Left kidney (tissue), 2 donors: ENCODE results near the gene TECPR2. TPM values are rescaled to one million over a fixed set of nuclear protein-coding genes. Genes with fewer than 3 reads are reported as not detected.

ENCODE experiments used
- DNase-seq: peaks from one replicate; pipeline ENCODE4 v3.0.0-alpha.2; 2013
- polyA plus RNA-seq: library from polyadenylated mRNA; unstranded; fragments of 120-200 nt; gene quantifications from one replicate; pipeline ENCODE4 v1.2.1, GENCODE V29; 2013; ENCODE audit not compliant: insufficient read length

The TECPR2 gene
- polyA plus RNA-seq, 1 donor: 15.9 TPM

DNA sequence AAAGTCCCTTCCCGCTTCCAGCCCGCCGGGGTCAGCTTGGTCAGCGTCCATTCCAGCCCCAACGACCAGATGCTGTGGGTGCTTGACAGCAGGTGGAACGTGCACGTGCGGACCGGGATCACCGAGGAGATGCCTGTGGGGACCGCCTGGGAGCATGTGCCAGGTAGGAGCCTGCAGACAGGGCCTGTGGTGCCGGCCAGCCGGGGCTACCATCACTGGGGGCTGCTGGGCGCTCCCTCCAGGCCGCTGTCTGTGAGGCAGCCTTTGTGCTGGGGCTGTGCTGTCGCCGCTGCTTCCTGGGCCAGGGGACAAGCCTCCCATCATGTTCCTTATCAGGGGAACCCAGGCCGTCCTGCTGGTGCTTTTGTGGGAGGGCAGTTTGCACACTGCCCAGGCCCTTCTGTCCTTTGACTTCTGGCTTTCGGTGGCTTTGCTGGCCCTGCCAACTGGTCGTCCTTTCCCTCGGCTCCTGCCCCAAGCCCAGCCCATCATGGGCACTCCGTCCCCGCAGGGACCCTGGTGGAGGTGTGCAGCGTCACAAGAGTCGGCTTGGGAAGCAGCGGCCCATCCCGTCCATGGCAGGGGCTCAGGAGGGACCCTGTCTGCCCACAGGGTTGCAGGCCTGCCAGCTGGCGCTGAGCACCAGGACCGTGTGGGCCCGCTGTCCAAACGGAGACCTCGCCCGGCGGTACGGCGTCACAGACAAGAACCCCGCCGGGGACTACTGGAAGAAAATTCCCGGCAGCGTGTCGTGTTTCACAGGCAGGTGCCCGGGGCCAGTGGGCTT lies 134.4 kb downstream of the TECPR2 start:
- no peak for DNase-seq

DNA sequence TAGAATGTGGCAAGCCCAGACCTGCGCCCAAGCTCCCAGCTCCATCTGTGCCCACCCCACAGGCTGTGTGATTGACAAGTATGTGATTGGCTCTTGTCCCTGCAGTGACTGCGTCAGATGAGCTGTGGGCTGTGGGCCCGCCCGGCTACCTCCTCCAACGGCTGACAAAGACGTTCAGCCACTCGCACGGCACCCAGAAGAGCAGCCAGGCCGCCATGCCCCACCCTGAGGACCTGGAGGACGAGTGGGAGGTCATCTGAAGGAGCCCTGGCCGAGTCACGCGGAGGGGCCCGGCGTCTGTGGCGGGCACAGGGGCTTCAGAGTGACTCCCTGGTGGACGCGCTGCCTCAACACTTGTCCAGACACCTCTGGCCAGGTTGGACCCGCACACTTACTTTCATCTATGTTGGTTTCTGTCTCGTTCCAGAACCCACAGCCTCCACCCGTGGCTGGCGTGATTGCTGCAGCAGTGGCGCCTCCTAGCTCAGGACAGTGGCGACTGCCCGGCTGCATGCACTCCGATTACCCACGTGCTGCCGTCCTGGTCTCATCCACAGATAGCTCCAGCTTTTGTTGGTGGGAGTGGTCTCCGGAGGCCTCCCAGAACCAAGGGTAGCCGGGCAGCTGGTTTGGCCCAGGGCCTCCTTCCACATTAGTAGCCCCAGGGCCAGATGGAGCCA lies 135.4 kb downstream of the TECPR2 start:
- no peak for DNase-seq

DNA sequence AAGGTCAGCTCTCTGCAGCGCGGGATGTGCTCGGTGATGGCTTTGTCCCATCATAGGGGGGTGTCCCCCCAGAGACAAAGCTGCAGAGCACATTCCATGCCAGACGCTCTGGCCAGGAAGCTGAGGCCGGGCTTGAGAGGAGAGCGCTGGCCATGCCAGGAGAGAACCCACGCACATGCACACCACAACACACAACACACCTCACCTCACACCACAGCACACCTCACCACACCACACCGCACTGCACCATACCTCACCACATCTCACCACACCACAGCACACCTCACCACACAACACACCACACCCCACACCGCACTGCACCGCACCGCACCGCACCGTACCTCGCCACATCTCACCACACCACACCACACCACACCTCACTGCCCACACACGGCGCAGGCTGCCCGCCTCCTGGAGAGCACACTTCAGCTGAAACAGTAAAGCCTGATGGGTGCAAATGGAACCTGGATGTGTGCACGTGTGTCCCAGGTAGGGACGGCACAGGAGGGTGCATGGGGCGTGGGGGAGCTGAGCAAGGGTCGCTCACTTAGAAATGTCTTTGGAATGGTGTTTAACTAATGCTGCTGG lies 136.0 kb downstream of the TECPR2 start:
- DNase-seq: no peak

DNA sequence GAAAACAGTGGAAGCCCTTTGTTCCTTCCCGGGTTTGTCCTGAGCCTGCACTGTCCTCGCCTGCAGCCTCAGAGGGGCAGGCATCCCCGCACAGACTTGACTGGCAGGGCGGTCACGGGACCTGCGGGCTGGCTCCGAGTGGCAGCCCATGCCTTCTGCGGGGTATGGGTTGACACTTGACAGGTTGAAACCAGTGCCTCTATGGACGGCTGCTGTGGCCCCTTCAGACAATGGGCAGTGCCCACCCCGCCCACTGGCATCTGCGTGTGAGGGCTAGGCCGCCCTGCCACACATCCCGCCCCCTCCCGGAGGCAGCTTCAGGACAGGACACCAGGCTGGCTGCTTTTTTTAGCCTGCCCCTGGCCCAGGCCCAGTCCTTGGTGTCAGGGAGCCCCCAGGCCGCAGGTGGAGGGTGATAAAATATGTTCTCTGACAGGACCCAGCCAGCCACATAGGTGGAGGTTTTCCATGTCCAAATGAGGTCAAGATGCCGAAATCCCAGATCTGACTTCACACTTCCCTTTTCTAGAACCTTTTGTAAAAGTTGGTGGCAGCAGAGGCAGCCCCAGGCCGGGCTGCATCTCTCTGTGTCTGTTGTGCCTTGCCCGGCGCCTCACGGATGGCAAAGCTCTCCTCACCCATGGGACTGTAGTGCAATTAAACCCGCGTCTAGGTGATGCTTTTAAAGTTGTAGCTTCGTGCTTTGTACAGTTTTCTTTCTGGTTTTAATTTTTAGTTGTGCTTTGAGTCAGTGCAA lies 136.8 kb downstream of the TECPR2 start:
- no peak for DNase-seq

DNA sequence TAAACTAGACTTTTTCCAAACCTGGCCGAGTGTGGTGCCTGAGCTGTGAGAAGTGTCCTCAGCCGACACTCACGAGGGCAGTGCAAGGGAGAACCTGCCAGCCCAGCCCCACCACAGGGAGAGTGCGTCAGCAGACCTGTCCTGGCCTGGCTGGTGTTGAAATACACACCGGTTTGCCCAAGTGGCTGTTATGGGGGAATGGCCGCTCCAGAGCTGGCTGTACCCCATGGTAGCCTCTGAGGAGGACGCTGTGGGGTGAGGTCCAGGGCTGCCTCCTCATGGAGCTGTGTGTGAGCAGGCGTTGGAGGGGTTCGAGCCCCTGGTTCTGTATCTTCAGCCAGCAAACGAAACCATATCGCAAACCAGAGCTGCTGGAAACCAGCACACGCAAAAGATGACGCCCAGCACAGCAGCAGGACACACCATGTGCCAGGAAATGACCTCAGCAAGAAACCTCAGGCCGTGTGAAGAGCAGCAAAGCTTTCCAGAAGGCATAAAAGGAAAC lies 137.5 kb downstream of the TECPR2 start:
- DNase-seq: no peak

DNA sequence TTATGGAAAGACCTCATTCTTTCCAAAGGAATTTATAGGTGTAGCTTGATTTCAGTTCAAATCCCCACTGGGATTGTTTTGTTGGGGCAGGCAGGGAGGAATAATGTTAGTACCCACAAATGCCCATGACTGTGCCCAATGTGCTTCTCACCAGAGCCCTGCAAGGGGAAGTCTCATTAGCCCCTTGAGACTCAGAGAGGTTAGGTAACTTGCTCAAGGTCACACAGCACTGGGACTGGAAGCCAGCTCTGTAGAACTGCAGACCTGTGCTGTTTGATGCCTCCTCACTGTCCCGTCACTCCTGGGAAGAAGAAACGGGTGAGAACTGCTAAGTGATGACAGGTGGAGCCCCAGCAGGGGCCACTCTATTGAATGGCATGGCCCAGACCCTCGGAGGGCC lies 138.0 kb downstream of the TECPR2 start:
- DNase-seq: no peak

DNA sequence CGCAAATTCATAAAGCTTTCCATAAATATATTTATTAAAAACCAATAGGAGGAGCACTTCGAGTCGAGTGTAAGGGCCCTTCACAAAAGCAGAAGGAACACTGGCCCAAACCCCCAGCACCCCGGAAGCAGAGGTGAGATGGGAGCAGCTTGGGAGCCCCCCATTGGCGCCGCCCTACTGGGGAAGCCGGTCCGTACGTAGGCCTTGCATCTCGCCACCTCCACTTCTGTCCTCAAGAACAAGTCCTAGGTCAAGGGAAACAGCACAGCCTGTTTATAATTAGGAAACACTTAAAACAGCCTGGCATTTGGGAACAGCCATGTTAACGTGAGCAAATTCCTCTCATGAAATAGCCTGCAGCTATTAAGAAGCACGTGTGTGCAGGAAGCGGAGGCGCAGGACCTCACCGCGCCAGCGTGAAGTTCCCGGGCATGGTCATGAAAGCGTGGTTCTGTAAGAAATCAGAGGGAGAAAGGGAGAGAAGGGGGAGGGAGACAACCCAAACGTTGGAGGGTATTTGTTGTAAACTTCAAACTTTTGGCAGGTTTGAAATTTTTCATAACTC lies 139.1 kb downstream of the TECPR2 start:
- DNase-seq: no peak

DNA sequence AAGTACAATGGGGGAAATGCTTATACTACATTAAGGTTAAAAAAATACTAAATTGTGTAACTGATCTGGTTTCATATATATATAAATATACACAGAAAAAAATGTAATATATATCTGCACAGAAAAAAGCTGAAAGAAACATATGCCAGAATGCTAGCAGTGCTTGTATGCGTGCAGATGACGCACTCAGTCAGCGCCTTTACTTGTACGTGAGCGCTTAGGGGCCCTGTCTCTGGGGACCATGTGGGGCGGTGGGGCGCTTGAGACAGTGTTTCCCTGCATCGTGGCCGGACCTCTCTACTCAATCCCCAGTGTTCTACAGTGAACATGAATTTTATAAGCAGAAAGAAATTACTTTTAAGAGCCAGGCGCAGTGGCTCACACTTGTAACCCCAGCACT lies 139.8 kb downstream of the TECPR2 start:
- no peak for DNase-seq

DNA sequence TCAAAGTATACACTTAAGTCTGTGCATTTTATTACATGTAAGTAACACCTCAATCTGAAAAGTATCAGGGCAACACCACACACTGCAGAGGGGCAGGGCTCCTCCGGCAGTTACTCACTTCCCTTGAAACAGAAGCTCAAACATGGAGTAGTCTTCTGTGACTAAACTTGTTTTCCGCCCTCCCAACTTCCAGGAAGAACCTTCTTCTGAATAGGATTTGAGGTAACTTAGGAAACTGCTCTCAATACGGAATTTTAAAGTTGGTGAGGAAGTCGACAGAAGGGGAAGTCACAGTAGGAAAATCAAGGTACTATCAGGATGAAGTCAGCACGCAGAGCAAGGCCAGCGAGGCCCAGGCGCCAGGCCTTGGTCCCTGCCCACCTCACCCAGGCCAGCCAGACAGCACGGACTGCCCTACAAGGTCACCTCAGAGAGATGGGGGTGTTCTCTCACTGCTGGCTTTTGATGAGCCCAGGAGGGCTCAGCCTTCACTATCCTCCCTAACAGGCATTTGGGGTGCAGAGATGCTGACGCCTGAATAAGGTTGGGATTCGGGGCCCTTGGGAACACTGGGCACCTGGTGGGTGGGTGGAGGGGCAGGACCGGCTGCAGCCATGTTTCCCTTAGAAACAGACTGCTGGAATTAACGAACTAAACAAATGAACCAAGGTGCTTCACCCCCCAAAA lies 141.0 kb downstream of the TECPR2 start:
- no peak for DNase-seq

DNA sequence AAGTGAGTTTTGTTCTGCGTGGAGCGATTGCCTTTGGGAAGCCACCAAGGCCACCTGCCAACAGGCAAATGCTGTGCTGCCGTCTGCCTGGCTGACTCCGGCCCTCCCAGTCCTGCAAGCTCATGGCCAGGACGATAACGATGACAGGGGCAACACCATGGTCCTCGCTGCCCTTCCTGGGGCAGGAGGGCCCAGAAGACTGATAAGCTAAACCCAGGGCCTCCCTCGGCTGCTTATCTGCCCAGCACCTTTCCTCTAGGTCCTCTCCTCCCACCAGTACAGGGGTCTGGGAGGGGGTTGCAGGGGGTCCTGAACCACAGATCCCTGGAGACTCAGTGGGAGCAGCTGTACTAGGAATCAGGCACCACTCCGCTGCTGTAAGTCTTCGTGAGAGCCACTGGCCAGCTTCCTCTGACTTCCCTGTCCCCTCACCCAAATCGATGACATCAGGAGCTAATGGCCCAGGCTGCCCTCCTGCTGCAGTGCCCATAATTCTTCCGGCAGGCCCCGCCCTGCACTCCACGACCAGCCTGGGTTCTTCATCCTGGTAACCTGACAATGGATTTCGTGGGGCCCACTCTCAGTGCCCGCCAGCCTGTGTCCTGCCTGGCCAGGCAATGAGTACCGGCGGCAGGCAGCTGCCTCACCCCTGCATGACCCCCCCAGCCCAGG lies 141.7 kb downstream of the TECPR2 start:
- DNase-seq: no peak

DNA sequence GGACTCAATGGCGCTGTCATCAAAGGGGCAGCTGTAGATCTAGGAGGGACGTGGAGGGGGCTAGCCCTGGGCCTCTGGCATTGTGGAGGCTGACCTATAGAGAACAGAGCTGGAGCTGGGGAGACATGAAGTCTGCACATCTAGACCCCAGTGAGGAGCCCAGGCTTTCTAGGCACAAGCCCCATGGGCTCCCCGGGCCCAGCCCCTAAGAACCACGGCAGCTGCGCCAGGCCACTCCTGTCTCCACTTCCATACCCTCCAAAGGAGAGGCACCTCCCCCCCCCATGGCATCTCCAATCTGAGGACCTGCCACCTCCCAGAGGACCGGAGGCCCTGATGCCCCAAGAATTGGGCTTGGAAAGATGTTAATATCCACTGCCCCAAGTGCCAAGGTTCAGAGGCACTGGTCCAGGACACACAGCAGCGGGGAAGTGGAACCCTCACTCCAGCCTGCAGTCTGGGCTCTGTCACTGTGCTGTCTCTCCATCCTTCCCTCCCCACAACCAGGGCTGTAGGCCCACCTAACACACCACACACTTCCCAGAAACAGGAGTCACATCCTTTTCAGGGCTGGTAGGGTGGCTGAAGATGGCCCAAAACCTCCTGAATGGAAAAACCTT lies 142.4 kb downstream of the TECPR2 start:
- no peak for DNase-seq

DNA sequence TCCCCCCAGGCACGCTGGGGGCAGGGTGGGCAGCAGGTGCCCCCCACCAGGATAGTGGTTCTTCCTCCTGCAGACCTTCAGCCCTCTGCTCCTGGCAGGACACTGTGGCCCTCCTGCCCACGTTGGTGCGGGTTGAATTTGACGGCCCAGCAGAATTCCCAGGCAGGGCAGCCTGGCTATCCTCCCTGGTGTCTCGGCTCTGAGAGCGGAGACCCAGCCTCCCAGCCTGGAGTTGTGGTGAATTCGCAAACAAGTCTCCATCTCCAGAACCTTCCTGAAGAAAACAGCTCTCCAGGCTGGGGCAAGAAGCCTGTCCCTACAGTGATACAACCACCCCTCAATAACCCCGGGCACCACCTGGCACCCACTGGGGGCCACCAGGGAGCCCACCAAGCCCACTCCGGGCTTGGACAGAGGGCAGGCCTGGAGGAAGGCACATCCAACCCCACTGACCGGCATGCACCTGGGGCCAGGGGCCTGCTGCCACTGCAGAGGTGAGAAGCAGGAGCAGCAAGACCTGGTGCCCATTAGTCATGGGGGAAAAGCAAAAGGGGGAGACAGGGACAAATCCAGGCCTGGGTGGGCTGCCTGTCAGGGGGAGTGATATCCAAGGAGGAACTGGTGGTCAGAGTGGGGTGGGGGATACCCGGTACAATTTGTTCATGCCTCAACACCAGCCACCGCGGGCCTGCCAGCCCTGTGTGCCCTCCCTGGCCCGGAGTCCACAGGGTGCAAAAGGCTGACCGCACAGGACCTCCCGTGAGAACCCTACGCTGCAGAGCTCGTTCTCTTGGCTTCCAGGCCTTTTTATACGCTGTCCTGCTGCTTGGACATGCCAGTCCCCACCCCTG lies 143.3 kb downstream of the TECPR2 start:
- DNase-seq: no peak

DNA sequence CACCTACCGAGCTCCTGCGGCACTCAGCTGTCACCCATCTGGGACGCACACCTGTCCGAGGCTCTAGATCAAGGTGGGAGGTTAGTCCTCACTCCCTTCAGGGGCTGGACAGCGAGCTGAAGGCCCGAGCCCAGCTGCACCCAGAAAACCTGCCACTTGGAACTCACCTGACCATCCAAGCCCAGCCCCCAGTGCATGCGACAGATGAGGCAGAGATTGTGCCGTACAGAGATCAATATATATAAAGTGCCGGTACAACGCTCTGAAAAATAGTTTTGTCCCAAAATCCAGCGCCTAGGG lies 143.8 kb downstream of the TECPR2 start:
- no peak for DNase-seq

DNA sequence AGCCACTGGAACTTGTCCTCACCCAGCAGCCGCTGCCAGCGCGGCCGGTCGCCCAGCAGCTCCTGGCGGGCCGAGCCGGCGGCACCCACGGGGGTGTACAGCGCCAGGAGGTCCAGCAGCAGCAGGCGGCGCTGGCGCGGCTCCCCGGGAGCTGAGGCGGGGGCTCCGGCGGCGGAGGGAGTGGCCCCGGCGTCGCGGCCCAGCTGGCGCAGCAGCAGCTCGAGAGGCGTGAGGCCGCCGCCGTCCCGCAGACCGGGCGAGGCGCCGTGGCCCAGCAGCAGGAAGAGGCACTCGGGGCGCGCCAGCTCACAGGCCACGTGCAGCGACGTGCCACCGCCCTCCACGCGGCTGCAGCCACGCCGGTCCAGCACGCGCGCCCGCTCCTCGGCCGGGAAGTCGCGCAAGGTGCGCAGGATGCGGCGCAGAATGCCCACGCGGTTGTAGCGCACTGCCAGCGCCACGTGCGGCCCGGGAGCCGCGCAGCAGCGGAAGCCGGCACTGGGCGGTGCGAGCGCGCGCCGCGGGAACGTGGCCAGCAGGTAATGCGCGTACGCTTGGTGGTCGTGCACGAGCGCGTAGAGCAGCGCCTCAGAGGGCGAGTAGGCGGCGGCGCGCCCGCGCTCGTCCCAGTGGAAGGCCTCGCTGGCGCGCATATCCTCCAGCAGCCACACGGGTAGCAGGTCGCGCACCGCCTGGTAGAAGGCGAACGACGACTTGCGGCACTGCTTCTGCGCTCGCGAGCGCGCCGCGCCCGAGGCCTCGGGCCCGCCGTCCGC lies 144.5 kb downstream of the TECPR2 start:
- DNase-seq: no peak

DNA sequence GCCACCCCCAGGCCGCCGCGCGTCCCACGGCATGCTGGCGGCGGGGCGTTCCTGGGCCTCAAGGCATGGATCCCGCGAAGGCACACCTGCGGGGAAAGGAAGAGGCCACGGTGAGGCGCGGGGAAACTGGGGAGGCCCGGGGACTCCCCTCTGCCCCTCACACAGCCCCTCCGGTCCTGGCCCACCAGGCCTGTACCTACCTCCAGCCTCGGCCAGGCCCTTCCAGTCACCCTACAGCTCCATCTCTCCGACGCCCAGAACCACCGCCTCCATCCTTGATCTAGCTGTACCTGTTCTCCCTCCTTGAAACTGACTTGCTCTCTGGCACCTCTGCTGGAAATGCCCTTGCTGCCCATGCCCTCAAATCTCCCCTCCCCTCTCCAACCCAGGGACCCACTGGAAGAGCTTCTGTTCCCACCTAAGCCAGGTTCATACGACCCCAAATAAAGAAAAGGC lies 145.1 kb downstream of the TECPR2 start:
- no peak for DNase-seq

DNA sequence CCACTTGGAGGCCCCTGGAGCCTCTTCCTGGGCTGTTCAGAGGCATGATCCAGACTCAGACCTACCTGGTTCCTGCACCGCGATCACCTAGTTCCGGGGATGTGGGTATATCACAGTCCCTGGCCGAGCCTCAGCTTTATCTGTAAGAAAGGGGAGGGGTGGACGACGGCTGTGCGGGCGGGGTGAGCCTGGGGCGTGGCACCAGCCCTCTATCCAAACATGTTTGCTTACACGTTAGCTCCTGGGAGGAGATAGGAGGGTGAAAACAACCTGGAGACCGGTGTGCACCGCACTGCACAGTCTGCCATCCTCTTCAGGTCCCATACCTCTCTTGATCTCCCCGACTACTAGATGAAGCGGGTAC lies 145.7 kb downstream of the TECPR2 start:
- DNase-seq: no peak

DNA sequence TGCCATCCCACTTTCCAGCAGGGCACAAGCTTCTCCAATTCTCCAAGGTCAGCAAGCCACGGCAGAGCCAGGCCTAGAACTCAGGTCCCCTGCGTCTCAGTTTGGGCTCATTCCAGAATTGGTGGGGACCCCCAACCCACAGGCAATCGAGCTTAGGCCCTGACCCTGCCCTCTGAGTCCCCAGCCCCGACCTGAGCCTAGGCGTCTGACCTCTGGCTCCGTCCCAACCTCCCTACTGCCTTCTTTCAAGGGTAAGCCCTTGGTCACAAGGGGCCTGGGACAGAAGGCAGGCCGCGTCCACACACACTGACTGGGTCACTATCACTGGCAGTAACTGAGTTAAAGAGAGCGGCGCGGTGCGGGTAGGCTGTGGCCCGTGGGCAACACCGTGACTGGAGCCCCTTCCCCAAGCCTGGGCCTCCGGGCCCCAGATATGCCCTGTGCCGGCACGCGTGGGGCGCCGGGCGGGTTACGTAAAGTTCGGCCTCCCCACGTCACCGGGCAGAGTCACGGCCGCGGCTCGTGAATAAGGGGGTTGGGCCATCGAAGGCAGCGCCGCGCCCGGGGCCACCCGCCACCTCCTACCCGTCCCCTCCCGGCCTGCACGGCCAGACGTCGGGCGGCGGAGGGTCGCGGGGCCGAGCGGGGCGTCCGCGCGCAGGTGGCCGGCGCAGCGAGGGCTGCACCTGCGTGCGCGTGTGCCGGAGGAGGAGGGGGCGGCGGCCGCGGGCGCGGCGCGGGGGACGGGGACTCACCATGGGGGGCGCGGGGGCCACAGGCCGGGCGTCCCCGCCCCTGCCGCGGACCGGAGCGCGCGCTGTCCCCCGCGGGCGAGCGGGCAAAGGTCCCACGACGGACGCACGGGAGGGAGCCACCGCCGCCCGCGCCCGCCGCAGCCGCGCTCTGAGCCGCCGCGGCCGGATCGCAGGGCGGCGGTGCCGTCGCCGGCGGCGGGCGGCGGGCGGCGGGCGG lies 146.3 kb downstream of the TECPR2 start:
- no peak for DNase-seq
